GM12892 (cell line): Measurements from ENCODE around the gene SOX2. TPM values are rescaled to one million over a fixed set of nuclear protein-coding genes. Genes with fewer than 3 reads are reported as not detected.

ENCODE experiments used
- DNase-seq: peaks from one replicate; pipeline ENCODE4 v3.0.0; 2011; ENCODE audit not compliant: insufficient read length
- FAIRE-seq: peaks from 2 replicates; lab custom pipeline; 2011; peaks lifted over from hg19 to GRCh38; lab: Jason Lieb, UNC
- POLR2A ChIP-seq: IDR thresholded peaks from 2 replicates; pipeline ENCODE4 v1.6.1; 2011; ENCODE audit warnings: low read depth, low read length, control low read depth
- POLR2AphosphoS5 ChIP-seq: IDR thresholded peaks from 2 replicates; pipeline ENCODE4 v1.6.1; 2011; ENCODE audit warnings: low read depth, low read length, control low read depth
- TAF1 ChIP-seq: IDR thresholded peaks from 2 replicates; pipeline ENCODE4 v1.6.1; 2011; ENCODE audit warnings: low read depth, mild to moderate bottlenecking, control low read depth, low read length, borderline replicate concordance
- polyA plus RNA-seq: library from polyadenylated mRNA; unstranded; fragments of >200 nt; gene quantifications from one replicate; pipeline ENCODE4 v1.2.1, GENCODE V29; 2012; ENCODE audit warnings: missing spikeins, inconsistent platforms; ENCODE audit not compliant: missing spikeins

The SOX2 gene
- polyA plus RNA-seq: not detected

- DNase-seq (no peak), FAIRE-seq (no peak)
- TF ChIP-seq POLR2A: no peak
- TF ChIP-seq POLR2AphosphoS5: no peak
- TF ChIP-seq TAF1: no peak
These were observed at the start of gene SOX2 for GRCh38 chr3:181711325-181712135. TSS of gene SOX2 (plus strand) at chr3:181711925. CDS start at chr3:181712361, 436 bp downstream.

DNA sequence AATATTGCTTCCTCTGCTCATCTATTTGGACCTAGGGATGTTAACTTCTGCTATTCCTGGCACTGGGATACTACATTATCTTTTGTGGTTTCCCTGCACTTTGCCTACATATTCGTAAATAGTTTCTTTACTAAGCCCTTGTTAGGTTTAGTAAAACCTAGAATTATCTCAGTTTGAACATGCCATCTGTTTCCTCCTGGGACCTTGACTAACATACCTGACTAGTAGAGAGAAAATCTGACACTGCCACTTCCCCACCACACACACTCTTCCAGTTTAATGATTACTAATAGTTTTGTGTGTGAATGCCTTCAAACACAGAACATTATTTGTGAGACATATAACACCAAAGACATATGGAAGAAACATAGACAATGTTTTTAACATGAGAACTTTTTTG lies 28.2 kb upstream of the SOX2 start:
- DNase-seq (no peak), FAIRE-seq (no peak)
- no peak for TF ChIP-seq POLR2A
- no peak for TF ChIP-seq POLR2AphosphoS5
- TF ChIP-seq TAF1: no peak

GRCh38 chr3:181687190-181687589 lies 24.5 kb upstream of the SOX2 start:
- DNase-seq (no peak), FAIRE-seq (no peak)
- TF ChIP-seq POLR2A (no peak), POLR2AphosphoS5 (no peak), TAF1 (no peak)

GRCh38 chr3:181687731-181688130 lies 24.0 kb upstream of the SOX2 start:
- TF ChIP-seq POLR2A (no peak), POLR2AphosphoS5 (no peak), TAF1 (no peak)
- FAIRE-seq (no peak), DNase-seq (no peak)

DNA sequence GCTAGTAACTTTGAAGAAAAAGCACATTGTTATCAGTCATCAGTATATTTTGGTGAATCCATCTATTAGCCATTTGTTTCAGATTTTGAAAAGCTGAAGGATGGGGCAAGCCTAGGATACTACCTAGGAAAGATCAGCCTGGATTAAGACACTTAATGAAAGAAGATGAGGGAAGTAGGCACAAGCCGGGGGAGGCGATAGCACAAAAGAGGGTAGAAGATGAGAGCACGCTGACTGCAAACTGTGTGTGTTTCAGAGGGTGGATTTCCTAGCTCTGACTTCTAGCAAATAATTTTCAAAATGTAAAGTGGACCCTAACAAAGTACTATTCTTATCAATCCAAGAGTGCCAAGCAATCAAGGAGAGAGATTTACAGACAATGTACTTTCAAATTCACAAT lies 22.2 kb upstream of the SOX2 start:
- no peak for FAIRE-seq

DNA sequence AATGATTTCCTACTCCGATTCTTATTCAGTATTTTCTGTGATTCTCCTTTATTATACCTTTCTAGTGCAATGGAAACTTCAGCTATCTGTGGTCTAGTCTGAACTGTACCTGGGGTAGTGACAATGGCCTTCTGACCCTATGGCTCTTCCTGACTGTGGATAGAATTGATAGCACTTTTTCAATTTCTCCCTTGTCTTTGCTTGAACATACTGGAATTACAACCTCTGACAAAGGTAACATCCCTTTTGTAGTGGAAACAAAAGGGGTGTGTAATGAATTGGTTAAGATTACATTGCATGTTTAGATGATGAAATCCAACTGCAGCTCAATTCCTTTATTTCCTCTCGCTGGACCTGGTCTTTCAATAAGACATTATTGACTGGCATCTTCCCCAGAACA lies 21.0 kb upstream of the SOX2 start:
- no peak for DNase-seq
- TF ChIP-seq POLR2AphosphoS5 (no peak), POLR2A (no peak), TAF1 (no peak)
- no peak for FAIRE-seq

More for the DNA sequence above, 22.2 kb upstream of the SOX2 start:
- no peak for TF ChIP-seq TAF1
- no peak for TF ChIP-seq POLR2AphosphoS5
- no peak for TF ChIP-seq POLR2A
- no peak for DNase-seq

- FAIRE-seq (no peak), DNase-seq (no peak)
- TF ChIP-seq TAF1: no peak
- no peak for TF ChIP-seq POLR2AphosphoS5
- TF ChIP-seq POLR2A: no peak
These were observed 19.8 kb upstream of the SOX2 start for GRCh38 chr3:181691901-181692300.

DNA sequence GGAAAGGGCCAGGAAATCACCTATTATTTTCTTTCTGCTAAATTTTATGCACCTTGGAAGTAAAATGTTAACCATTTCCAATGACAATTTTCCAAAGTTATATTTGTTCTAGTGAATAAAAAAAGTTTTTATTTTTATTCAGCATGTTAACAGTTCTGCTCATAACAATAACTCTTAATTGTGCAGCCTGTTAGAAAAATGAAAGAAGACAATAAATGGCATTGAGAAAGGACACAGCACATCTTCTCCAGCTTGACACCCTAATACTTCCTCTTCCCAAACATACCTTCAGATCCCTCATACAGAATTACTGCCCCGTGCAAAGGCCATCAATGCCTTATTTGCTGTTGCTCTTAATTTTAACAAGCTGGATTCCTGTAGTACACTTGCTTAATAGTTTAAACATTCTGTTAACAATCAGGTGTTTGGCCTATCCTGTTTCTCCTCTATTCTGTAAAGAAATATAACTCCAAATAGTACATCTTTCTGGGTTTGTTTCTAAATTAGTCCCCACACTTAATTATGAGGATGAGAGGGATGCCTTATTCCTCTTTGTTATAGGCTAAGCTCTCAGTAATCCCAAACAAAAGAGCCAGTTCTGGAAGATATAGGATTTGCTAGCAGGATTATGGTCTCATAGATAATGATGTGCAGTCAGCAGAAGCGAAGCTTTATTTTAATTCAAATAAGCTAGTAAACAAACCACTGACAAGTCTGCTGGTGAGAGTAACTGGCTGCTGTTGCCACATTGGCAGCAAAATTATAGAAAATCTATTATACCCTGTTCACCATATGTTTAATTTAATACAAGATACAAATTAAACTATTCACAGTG lies 19.2 kb upstream of the SOX2 start:
- no peak for DNase-seq
- FAIRE-seq: no peak
- TF ChIP-seq POLR2AphosphoS5 (no peak), TAF1 (no peak), POLR2A (no peak)

GRCh38 chr3:181693280-181693679 lies 18.4 kb upstream of the SOX2 start:
- TF ChIP-seq POLR2A: no peak
- FAIRE-seq (no peak), DNase-seq (no peak)

- no peak for DNase-seq
- TF ChIP-seq POLR2AphosphoS5: no peak
- TF ChIP-seq TAF1: no peak
- no peak for TF ChIP-seq POLR2A
- FAIRE-seq: no peak
These were observed 16.7 kb upstream of the SOX2 start for GRCh38 chr3:181694805-181695660.
